Measurements from ENCODE around the gene GDPD4.

The GDPD4 gene

GRCh38 chr11:77191823-77192495 is 109.5 kb downstream of the GDPD4 start (continued):
- TF ChIP-seq ZNF626 (tag by site-specific recombination; IDR thresholded peaks at IDR 0.05) (no peak), ZBTB6 (tag by site-specific recombination; IDR thresholded peaks at IDR 0.05) (no peak), ZNF596 (tag by site-specific recombination; IDR thresholded peaks at IDR 0.05) (no peak), ZNF133 (tag by site-specific recombination; IDR thresholded peaks at IDR 0.05) (no peak), ZNF404 (tag by site-specific recombination; IDR thresholded peaks at IDR 0.05) (no peak), ZNF426 (tag by site-specific recombination; IDR thresholded peaks at IDR 0.05) (no peak), PRDM1 (tag by site-specific recombination; IDR thresholded peaks at IDR 0.05) (no peak; the same call in 1 of the 2 replicates), SP7 (tag by site-specific recombination; IDR thresholded peaks at IDR 0.05) (peak; percentile 66), AEBP2 (tag by site-specific recombination; IDR thresholded peaks at IDR 0.05; ENCODE audit: borderline replicate concordance) (no peak), ZNF658 (tag by site-specific recombination; IDR thresholded peaks at IDR 0.05) (no peak), ZFP69B (tag by site-specific recombination; IDR thresholded peaks at IDR 0.05) (no peak), ZBTB17 (tag by site-specific recombination; IDR thresholded peaks at IDR 0.05) (peak; percentile 71), REPIN1 (tag by site-specific recombination; IDR thresholded peaks at IDR 0.05; ENCODE audit: low read depth) (no peak), TCF7L2 (IDR thresholded peaks at IDR 0.05; ENCODE audit: borderline replicate concordance, low read depth, low read length) (no peak), ZBTB1 (tag by site-specific recombination; IDR thresholded peaks at IDR 0.05) (no peak), ZNF280C (tag by site-specific recombination; IDR thresholded peaks at IDR 0.05) (no peak), ZNF707 (tag by site-specific recombination; IDR thresholded peaks at IDR 0.05) (no peak), ZBTB26 (tag by site-specific recombination; optimal IDR thresholded peaks at IDR 0.05) (peak; percentile 23), YY2 (tag by site-specific recombination; IDR thresholded peaks at IDR 0.05) (peak; percentile 72; the same call in 1 of the 2 replicates), GFI1B (tag by site-specific recombination; IDR thresholded peaks at IDR 0.05) (no peak), ZNF211 (tag by site-specific recombination; IDR thresholded peaks at IDR 0.05; ENCODE audit: low read depth) (no peak), ZNF157 (tag by site-specific recombination; IDR thresholded peaks at IDR 0.05) (no peak), KLF1 (tag by site-specific recombination; IDR thresholded peaks at IDR 0.05) (no peak), ZNF623 (tag by site-specific recombination; IDR thresholded peaks at IDR 0.05) (no peak), ZBTB21 (tag by site-specific recombination; IDR thresholded peaks at IDR 0.05) (peak; percentile 65), ZNF692 (tag by site-specific recombination; IDR thresholded peaks at IDR 0.05) (peak; percentile 58; the same call in 1 of the 2 replicates), BCL6B (tag by site-specific recombination; IDR thresholded peaks at IDR 0.05) (no peak), SP2 (tag by site-specific recombination; IDR thresholded peaks at IDR 0.05) (no peak; the same call in 1 of the 2 replicates), ZFP3 (tag by site-specific recombination; IDR thresholded peaks at IDR 0.05; ENCODE audit: low read depth) (no peak), ZSCAN30 (tag by site-specific recombination; IDR thresholded peaks at IDR 0.05) (0 out of 2 replicates have a peak, but pooled peaks have one; percentile 55), ZNF837 (tag by site-specific recombination; IDR thresholded peaks at IDR 0.05) (no peak), ZFHX2 (tag by site-specific recombination; conservative IDR thresholded peaks at IDR 0.05) (no peak; the same call in 1 of the 2 replicates), KLF9 (tag by site-specific recombination; IDR thresholded peaks at IDR 0.05; ENCODE audit: low read depth) (no peak)

All from HEK293 (cell line).